IMR-90 (cell line): Measurements from ENCODE around the gene DCHS2. TPM values are rescaled to one million over a fixed set of nuclear protein-coding genes. Genes with fewer than 3 reads are reported as not detected.

Source experiments
- ATAC-seq: fragments of 200-7000 bp; cut with Tn5 transposase; 2 replicates; pipeline ENCODE4 v1.9.1; 2020; ENCODE audit warnings: low read depth, mild to moderate bottlenecking, moderate library complexity
- BruUV-seq: library from RNA; stranded (reverse); fragments of 400-500 nt; replicated peaks from 2 replicates; lab custom pipeline; 2021; lab: Mats Ljungman, UMichigan
- CTCF ChIA-PET: fragments of 300-600 bp; formaldehyde crosslinking; extraction: SDS; loops from one replicate; lab custom pipeline; 2021; ENCODE audit warnings: antibody characterized with exemption; lab: Yijun Ruan, JAX
- POLR2A ChIA-PET: fragments of 300-600 bp; sonication (Branson Sonifier 250); formaldehyde crosslinking; loops from one replicate; lab custom pipeline; 2022; ENCODE audit warnings: antibody characterized with exemption; ENCODE audit not compliant: unreplicated experiment; lab: Charles Lee
- DNase-seq: peaks from one replicate; pipeline ENCODE4 v3.0.0; 2013
- H2AFZ ChIP-seq: replicated peaks from 2 replicates; pipeline ENCODE3; 2013; ENCODE audit warnings: low read length, mild to moderate bottlenecking; ENCODE audit not compliant: poor library complexity
- H2AK5ac ChIP-seq: 2 replicates; pipeline ENCODE4 v1.6.1; 2013; ENCODE audit warnings: low read depth, low read length, inconsistent platforms
- H2AK9ac ChIP-seq: replicated peaks from 2 replicates; pipeline ENCODE3; 2013; ENCODE audit warnings: mild to moderate bottlenecking, low read depth, low read length, moderate library complexity; ENCODE audit not compliant: poor library complexity
- H2BK120ac ChIP-seq: 2 replicates; pipeline ENCODE4 v1.6.1; 2013; ENCODE audit warnings: low read depth, low read length, inconsistent platforms
- H2BK15ac ChIP-seq: 3 replicates; pipeline ENCODE4 v1.6.1; 2013; ENCODE audit warnings: low read depth, low read length, inconsistent platforms
- H2BK20ac ChIP-seq: 2 replicates; pipeline ENCODE4 v1.6.1; 2013; ENCODE audit warnings: low read depth, mild to moderate bottlenecking, inconsistent platforms, low read length, moderate library complexity
- H2BK5ac ChIP-seq: 2 replicates; pipeline ENCODE4 v1.6.1; 2013; ENCODE audit warnings: mild to moderate bottlenecking, low read depth, low read length, inconsistent platforms; ENCODE audit not compliant: poor library complexity, severe bottlenecking
- H3K14ac ChIP-seq: replicated peaks from 2 replicates; pipeline ENCODE4 v1.6.1; 2013; ENCODE audit warnings: low read depth, low read length, inconsistent platforms
- H3K18ac ChIP-seq: 2 replicates; pipeline ENCODE4 v1.6.1; 2013; ENCODE audit warnings: low read depth, low read length, control low read depth
- H3K23ac ChIP-seq: 2 replicates; pipeline ENCODE4 v1.6.1; 2013; ENCODE audit warnings: low read depth, low read length, inconsistent platforms
- H3K27ac ChIP-seq: 2 replicates; pipeline ENCODE4 v1.5.1; 2013; ENCODE audit warnings: mild to moderate bottlenecking, control low read depth, low read length; ENCODE audit not compliant: insufficient read depth
- H3K27me3 ChIP-seq: 2 replicates; pipeline ENCODE4 v1.6.1; 2013; ENCODE audit warnings: low read length; ENCODE audit not compliant: control insufficient read depth, insufficient read depth
- H3K36me3 ChIP-seq: 2 replicates; pipeline ENCODE4 v1.6.1; 2013; ENCODE audit warnings: low read length, mixed read lengths; ENCODE audit not compliant: control insufficient read depth, insufficient read depth
- H3K4ac ChIP-seq: 2 replicates; pipeline ENCODE4 v1.6.1; 2013; ENCODE audit warnings: low read depth, low read length, inconsistent platforms
- H3K4me1 ChIP-seq: 2 replicates; pipeline ENCODE4 v1.6.1; 2013; ENCODE audit warnings: low read length, mixed read lengths; ENCODE audit not compliant: control insufficient read depth, insufficient read depth
- H3K4me2 ChIP-seq: 2 replicates; pipeline ENCODE4 v1.6.1; 2013; ENCODE audit warnings: low read depth, mild to moderate bottlenecking, control low read depth, low read length, moderate library complexity
- H3K4me3 ChIP-seq: 2 replicates; pipeline ENCODE4 v1.5.1; 2013; ENCODE audit warnings: low read depth, mild to moderate bottlenecking, control low read depth, low read length, moderate library complexity; ENCODE audit not compliant: insufficient read depth
- H3K56ac ChIP-seq: 2 replicates; pipeline ENCODE4 v1.6.1; 2013; ENCODE audit warnings: low read length, inconsistent platforms; ENCODE audit not compliant: insufficient read depth; ENCODE audit errors: extremely low read depth
- H3K79me1 ChIP-seq, 2 experiments: 2 replicates each; pipeline ENCODE4 v1.6.1; 2013; ENCODE audit warnings: low read length in 2 of 2, inconsistent platforms in 1 of 2, low read depth in 1 of 2
- H3K9ac ChIP-seq: 2 replicates; pipeline ENCODE4 v1.6.1; 2013; ENCODE audit warnings: low read depth, low read length, control low read depth
- H3K9me1 ChIP-seq: 2 replicates; pipeline ENCODE4 v1.6.1; 2013; ENCODE audit warnings: low read length, inconsistent platforms; ENCODE audit not compliant: insufficient read depth
- H3K9me3 ChIP-seq: 2 replicates; pipeline ENCODE4 v1.6.1; 2013; ENCODE audit warnings: low read length; ENCODE audit not compliant: control insufficient read depth, insufficient read depth
- H4K20me1 ChIP-seq: 2 replicates; pipeline ENCODE4 v1.6.1; 2013; ENCODE audit warnings: low read length, inconsistent platforms; ENCODE audit not compliant: insufficient read depth
- H4K5ac ChIP-seq: 2 replicates; pipeline ENCODE4 v1.6.1; 2013; ENCODE audit warnings: mild to moderate bottlenecking, low read depth, low read length, control low read depth
- H4K8ac ChIP-seq, 2 experiments: 2 replicates each; pipeline ENCODE4 v1.6.1; 2013; ENCODE audit warnings: low read depth in 2 of 2, low read length in 2 of 2, control low read depth in 1 of 2, inconsistent platforms in 1 of 2
- H4K91ac ChIP-seq: 2 replicates; pipeline ENCODE4 v1.6.1; 2013; ENCODE audit warnings: low read depth, low read length, inconsistent platforms; ENCODE audit not compliant: insufficient read depth
- BHLHE40 ChIP-seq: fragments of 150-350 bp; IDR thresholded peaks from 2 replicates; pipeline ENCODE4 v1.6.1; 2016; ENCODE audit warnings: mild to moderate bottlenecking, low read depth, low read length
- CEBPB ChIP-seq: IDR thresholded peaks from 2 replicates; pipeline ENCODE4 v1.6.1; 2012; ENCODE audit warnings: low read depth, low read length, improper control_type of control experiment
- CHD1 ChIP-seq: IDR thresholded peaks from 2 replicates; pipeline ENCODE4 v1.6.1; 2012; ENCODE audit warnings: low read depth, low read length, improper control_type of control experiment
- FOS ChIP-seq: fragments of 150-350 bp; IDR thresholded peaks from 2 replicates; pipeline ENCODE4 v1.6.1; 2016; ENCODE audit warnings: low read depth, low read length
- MAFK ChIP-seq: IDR thresholded peaks from 2 replicates; pipeline ENCODE4 v1.6.1; 2012; ENCODE audit warnings: low read depth, low read length, improper control_type of control experiment
- MAZ ChIP-seq: IDR thresholded peaks from 2 replicates; pipeline ENCODE4 v1.6.1; 2012; ENCODE audit warnings: low read depth, mild to moderate bottlenecking, low read length, improper control_type of control experiment, moderate library complexity, borderline replicate concordance
- NFE2L2 ChIP-seq: fragments of 150-350 bp; IDR thresholded peaks from 2 replicates; pipeline ENCODE4 v1.6.1; 2016; ENCODE audit warnings: low read depth, mild to moderate bottlenecking, low read length
- POLR2A ChIP-seq: IDR thresholded peaks from 2 replicates; pipeline ENCODE4 v1.6.1; 2012; ENCODE audit warnings: mild to moderate bottlenecking, low read depth, low read length
- RAD21 ChIP-seq: IDR thresholded peaks from 2 replicates; pipeline ENCODE4 v1.6.1; 2012; ENCODE audit warnings: low read length, improper control_type of control experiment
- RCOR1 ChIP-seq: IDR thresholded peaks from 2 replicates; pipeline ENCODE4 v1.6.1; 2012; ENCODE audit warnings: mild to moderate bottlenecking, low read length, improper control_type of control experiment; ENCODE audit not compliant: insufficient replicate concordance
- RFX5 ChIP-seq: IDR thresholded peaks from 2 replicates; pipeline ENCODE4 v1.8.0; 2012; ENCODE audit warnings: low read depth, mild to moderate bottlenecking, low read length, moderate library complexity
- SMC3 ChIP-seq: fragments of 150-350 bp; IDR thresholded peaks from 2 replicates; pipeline ENCODE4 v1.6.1; 2016; ENCODE audit warnings: low read depth, mild to moderate bottlenecking, antibody characterized with exemption, low read length, moderate library complexity
- WGBS, 2 experiments: methylation state at CpG; one replicate each; pipeline versions ENCODE4 v1.1.5 to v1.1.7; 2013; ENCODE audit warnings: missing lambda C conversion rate in 2 of 2; ENCODE audit not compliant: insufficient read length in 1 of 2; ENCODE audit errors: extremely low coverage in 2 of 2; 5-methylcytosine and 5-hydroxymethylcytosine counted together
- dilution Hi-C: fragments of 300-500 bp; cut with HindIII; formaldehyde crosslinking; loops from one replicate; pipeline ENCODE4 v1.14.3; 2018; ENCODE audit warnings: low sequenced_read_pairs; ENCODE audit not compliant: unreplicated experiment
- in situ Hi-C: fragments of 300-500 bp; cut with MboI; formaldehyde crosslinking; loops from 3 replicates; pipeline ENCODE4 v1.14.3; 2019; ENCODE audit warnings: low sequenced_read_pairs, inconsistent platforms, mixed read lengths
- intact Hi-C: fragments of 100-400 bp; cut with micrococcal nuclease; formaldehyde crosslinking; loops from 2 replicates; pipeline ENCODE4 v1.10.0; 2022
- polyA plus RNA-seq, 3 experiments: library from polyadenylated mRNA; depleted of rRNA; stranded (reverse); fragments of >200 nt; gene quantifications; 2 replicates each; pipeline ENCODE4 v1.2.3, GENCODE V29; 2012; ENCODE audit warnings: low replicate concordance in 1 of 3
- total RNA-seq: library from RNA; depleted of rRNA; stranded (reverse); fragments of >200 nt; gene quantifications from 2 replicates; pipeline ENCODE4 v1.2.3, GENCODE V29; 2012
- TF ChIP-seq, protein P1 (sequence below): fragments of 150-350 bp; IDR thresholded peaks from 2 replicates; pipeline ENCODE4 v1.6.1; 2016; ENCODE audit warnings: low read depth, mild to moderate bottlenecking, low read length, moderate library complexity, borderline replicate concordance
- TF ChIP-seq, protein P2 (sequence below): conservative IDR thresholded peaks from 2 replicates; pipeline ENCODE4 v1.5.1; 2012; ENCODE audit warnings: mild to moderate bottlenecking, low read depth, low read length, improper control_type of control experiment
- TF ChIP-seq, protein P3 (sequence below): fragments of 150-350 bp; IDR thresholded peaks from 2 replicates; pipeline ENCODE4 v1.6.1; 2017; ENCODE audit warnings: mild to moderate bottlenecking, antibody characterized with exemption, low read length, low read depth

DCHS2 gene
- total and polyA plus RNA-seq, 2 of the 4 experiments (the other 2 are of a cell fraction), result not detected

DNA sequence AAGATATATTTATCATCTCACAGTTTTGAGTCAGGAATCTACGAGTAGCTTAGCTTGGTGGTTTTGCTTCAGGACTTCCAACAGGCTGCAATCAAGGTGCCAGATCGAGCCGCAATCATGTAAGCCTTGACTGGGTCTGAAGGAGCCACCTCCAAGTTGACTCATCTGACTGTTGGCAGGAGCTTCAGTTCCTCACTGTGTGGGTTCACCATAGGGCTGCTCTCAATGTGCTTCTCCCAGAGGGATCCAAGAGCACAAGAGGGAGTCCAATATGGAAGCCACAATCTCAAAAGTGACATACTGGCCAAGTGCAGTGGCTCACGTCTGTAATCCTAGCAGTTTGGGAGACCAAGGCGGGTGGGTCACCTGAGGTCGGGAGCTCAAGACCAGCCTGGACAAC, 26.5 kb downstream of the DCHS2 start:
- H3K4me1 ChIP-seq, result no peaks in the 10 kb centered on the region
- no peak overlapping the region for H4K91ac ChIP-seq
- H2BK15ac ChIP-seq, result no peak overlapping the region
- H3K14ac ChIP-seq, result no peak overlapping the region
- H2AFZ ChIP-seq, result no peak overlapping the region
- no peak overlapping the region for H2AK5ac ChIP-seq
- H2AK9ac ChIP-seq, result no peak overlapping the region
- no peak overlapping the region for H3K23ac ChIP-seq
- BruUV-seq, result no TSS peak
- POLR2A ChIA-PET, result no interaction called here
- no peak overlapping the region for H3K18ac ChIP-seq
- H3K9me1 ChIP-seq, result no peaks in the 10 kb centered on the region
- no peak overlapping the region for H4K8ac ChIP-seq
- H3K27me3 ChIP-seq, result no peaks in the 10 kb centered on the region
- H3K4me3 ChIP-seq, result no peak overlapping the region
- CTCF ChIA-PET, result no interaction called here
- intact Hi-C loops, result no loop called here
- H2BK120ac ChIP-seq, result no peak overlapping the region
- H3K4me2 ChIP-seq, result no peak overlapping the region
- WGBS, 2 experiments, result 91% methylated on average over 5 of the region's 6 CpGs; no CpG with 5 or more reads in 1 of the 2 experiments
- no peak overlapping the region for H3K9ac ChIP-seq
- H4K20me1 ChIP-seq, result no peaks in the 10 kb centered on the region
- H3K27ac ChIP-seq, result no peak overlapping the region
- in situ Hi-C loops, result no loop called here
- ATAC-seq (no peak), DNase-seq (no peak)
- H3K36me3 ChIP-seq, result no peaks in the 10 kb centered on the region
- no peaks in the 10 kb centered on the region for H3K79me1 ChIP-seq
- H3K4ac ChIP-seq, result no peak overlapping the region
- dilution Hi-C loops, result no loop called here
- no peak overlapping the region for H2BK5ac ChIP-seq
- H3K56ac ChIP-seq, result no peak overlapping the region
- no peaks in the 10 kb centered on the region for H3K9me3 ChIP-seq
- TF ChIP-seq, protein P1, sequence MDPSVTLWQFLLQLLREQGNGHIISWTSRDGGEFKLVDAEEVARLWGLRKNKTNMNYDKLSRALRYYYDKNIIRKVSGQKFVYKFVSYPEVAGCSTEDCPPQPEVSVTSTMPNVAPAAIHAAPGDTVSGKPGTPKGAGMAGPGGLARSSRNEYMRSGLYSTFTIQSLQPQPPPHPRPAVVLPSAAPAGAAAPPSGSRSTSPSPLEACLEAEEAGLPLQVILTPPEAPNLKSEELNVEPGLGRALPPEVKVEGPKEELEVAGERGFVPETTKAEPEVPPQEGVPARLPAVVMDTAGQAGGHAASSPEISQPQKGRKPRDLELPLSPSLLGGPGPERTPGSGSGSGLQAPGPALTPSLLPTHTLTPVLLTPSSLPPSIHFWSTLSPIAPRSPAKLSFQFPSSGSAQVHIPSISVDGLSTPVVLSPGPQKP, result no peak
- TF ChIP-seq MAFK (no peak), RFX5 (no peak), RAD21 (no peak), BHLHE40 (no peak), CHD1 (no peak), CEBPB (no peak), POLR2A (no peak), MAZ (no peak), FOS (no peak), NFE2L2 (no peak), RCOR1 (no peak), SMC3 (no peak)
- TF ChIP-seq, protein P2, sequence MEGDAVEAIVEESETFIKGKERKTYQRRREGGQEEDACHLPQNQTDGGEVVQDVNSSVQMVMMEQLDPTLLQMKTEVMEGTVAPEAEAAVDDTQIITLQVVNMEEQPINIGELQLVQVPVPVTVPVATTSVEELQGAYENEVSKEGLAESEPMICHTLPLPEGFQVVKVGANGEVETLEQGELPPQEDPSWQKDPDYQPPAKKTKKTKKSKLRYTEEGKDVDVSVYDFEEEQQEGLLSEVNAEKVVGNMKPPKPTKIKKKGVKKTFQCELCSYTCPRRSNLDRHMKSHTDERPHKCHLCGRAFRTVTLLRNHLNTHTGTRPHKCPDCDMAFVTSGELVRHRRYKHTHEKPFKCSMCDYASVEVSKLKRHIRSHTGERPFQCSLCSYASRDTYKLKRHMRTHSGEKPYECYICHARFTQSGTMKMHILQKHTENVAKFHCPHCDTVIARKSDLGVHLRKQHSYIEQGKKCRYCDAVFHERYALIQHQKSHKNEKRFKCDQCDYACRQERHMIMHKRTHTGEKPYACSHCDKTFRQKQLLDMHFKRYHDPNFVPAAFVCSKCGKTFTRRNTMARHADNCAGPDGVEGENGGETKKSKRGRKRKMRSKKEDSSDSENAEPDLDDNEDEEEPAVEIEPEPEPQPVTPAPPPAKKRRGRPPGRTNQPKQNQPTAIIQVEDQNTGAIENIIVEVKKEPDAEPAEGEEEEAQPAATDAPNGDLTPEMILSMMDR, result no peak
- TF ChIP-seq, protein P3, sequence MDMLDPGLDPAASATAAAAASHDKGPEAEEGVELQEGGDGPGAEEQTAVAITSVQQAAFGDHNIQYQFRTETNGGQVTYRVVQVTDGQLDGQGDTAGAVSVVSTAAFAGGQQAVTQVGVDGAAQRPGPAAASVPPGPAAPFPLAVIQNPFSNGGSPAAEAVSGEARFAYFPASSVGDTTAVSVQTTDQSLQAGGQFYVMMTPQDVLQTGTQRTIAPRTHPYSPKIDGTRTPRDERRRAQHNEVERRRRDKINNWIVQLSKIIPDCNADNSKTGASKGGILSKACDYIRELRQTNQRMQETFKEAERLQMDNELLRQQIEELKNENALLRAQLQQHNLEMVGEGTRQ, result no peak
- no peak overlapping the region for H2BK20ac ChIP-seq
- H4K5ac ChIP-seq, result no peak overlapping the region
